ENCODE results near the gene SLIT1. TPM values are rescaled to one million over a fixed set of nuclear protein-coding genes. Genes with fewer than 3 reads are reported as not detected.

The SLIT1 gene
- total and polyA plus RNA-seq, 7 donors: 0.04 to 0.30 (median 0.08) TPM

DNA sequence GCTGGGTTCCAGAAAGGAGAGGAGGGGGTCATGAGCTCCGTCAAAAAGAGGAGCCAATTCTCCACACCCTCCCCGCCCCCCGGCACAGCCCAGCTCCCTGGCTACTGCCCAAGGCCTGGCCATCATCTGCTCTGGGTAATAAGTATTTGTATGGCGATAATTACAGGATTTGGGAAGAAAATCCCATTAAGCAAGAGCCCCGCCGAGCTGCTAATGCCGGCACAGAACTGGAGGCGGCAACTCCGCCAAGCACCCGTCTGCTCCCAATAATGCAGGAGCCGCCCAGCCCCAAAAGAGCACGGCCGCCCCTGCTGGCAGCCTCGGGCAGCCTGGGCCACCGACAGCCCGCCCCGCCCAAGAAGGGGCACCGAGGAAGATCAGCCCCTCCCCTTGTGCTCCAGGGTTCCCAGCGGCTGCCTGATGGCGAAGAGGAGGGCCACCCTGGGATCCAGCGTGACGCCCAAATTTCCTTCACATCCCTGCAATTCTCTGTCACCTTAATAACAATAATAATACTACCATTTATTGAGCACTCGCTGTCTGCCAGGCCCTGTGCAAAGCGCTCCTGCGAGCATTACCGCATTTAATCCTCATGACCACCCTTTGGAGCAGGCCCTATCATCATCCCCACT is 5.9 kb downstream of the SLIT1 start:
- DNase-seq (no peak), ATAC-seq (peak in 2 of 4 donors; percentile 39 to 42)
- 18 to 23% (median 22%) methylated on average over 21 to 26 of the region's 26 CpGs for WGBS, 3 donors
- Histone ChIP-seq H3K9me3 (no peaks in the 10 kb centered on the region), H3K27ac (no peak overlapping the region), H3K36me3 (ENCODE audit: insufficient read depth in 1 of 2, low read depth in 1 of 2) (no peaks in the 10 kb centered on the region), H3K4me1 (no peaks in the 10 kb centered on the region), H3K27me3 (ENCODE audit: insufficient read depth in 3 of 3, low read length in 2 of 3) (peaks cover 0 to 31% (median 3%) of the 10 kb centered on the region in 3 donors), H3K4me3 (no peak overlapping the region)
- intact Hi-C loops (cut with DNase I): no loop called here
- TF ChIP-seq, protein P1, sequence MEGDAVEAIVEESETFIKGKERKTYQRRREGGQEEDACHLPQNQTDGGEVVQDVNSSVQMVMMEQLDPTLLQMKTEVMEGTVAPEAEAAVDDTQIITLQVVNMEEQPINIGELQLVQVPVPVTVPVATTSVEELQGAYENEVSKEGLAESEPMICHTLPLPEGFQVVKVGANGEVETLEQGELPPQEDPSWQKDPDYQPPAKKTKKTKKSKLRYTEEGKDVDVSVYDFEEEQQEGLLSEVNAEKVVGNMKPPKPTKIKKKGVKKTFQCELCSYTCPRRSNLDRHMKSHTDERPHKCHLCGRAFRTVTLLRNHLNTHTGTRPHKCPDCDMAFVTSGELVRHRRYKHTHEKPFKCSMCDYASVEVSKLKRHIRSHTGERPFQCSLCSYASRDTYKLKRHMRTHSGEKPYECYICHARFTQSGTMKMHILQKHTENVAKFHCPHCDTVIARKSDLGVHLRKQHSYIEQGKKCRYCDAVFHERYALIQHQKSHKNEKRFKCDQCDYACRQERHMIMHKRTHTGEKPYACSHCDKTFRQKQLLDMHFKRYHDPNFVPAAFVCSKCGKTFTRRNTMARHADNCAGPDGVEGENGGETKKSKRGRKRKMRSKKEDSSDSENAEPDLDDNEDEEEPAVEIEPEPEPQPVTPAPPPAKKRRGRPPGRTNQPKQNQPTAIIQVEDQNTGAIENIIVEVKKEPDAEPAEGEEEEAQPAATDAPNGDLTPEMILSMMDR (IDR thresholded peaks at IDR 0.05): no peak

DNA sequence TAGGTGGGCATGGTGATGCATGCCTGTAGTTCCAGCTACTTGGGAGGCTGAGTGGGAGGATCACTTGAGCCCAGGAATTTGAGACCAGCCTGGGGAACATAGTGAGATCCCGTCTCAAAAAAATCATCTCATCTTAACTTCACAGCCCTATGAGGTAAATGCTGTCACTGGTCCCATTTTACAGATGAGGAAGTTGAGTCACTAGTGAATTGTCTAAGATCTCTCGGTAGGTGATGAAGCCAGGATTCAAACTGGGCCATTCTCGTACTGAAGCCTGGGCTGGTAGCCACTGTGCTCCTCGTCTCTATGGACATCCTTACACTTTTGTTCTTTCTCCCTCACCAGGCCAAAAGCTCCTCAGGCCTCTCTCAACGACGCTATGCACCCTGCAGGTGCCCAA is 6.4 kb downstream of the SLIT1 start:
- ATAC-seq (no peak), DNase-seq (no peak)
- H3K27me3 ChIP-seq (ENCODE audit: insufficient read depth in 3 of 3, low read length in 2 of 3): peaks cover 0 to 25% (median 0%) of the 10 kb centered on the region in 3 donors
- 30 to 40% (median 32%) methylated on average over 6 of the region's 6 CpGs for WGBS, 3 donors
- no peak overlapping the region for H3K4me3 ChIP-seq
- TF ChIP-seq, protein P1 (IDR thresholded peaks at IDR 0.05): no peak
- no peaks in the 10 kb centered on the region for H3K4me1 ChIP-seq
- no peaks in the 10 kb centered on the region for H3K36me3 ChIP-seq (ENCODE audit: insufficient read depth in 1 of 2, low read depth in 1 of 2)
- no peaks in the 10 kb centered on the region for H3K9me3 ChIP-seq
- intact Hi-C loops (cut with DNase I): no loop called here
- no peak overlapping the region for H3K27ac ChIP-seq

DNA sequence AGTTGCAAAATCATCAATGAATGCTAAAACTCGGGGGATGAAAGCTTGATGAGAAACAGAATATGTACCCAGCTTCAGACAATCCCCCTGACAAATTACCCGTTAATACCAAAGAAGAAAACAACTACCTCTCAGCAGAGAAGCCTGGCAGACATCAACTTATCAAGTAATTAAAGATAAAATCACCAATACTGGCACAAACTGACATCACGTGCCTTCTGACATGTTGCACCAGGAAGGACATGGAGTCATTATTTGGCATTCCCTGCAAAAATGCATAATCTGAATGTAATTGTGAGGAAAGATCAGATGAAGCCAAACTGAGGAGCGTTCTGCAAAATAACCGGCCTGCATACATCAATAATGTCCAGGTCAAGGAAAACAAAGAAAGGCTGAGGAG is 7.7 kb downstream of the SLIT1 start:
- H3K4me3 ChIP-seq: no peak overlapping the region
- H3K36me3 ChIP-seq (ENCODE audit: insufficient read depth in 1 of 2, low read depth in 1 of 2): no peaks in the 10 kb centered on the region
- 52 to 64% (median 52%) methylated on average over 5 of the region's 5 CpGs for WGBS, 3 donors
- peaks cover 0 to 25% (median 0%) of the 10 kb centered on the region in 3 donors for H3K27me3 ChIP-seq (ENCODE audit: insufficient read depth in 3 of 3, low read length in 2 of 3)
- TF ChIP-seq, protein P1 (IDR thresholded peaks at IDR 0.05): no peak
- no peak for ATAC-seq
- DNase-seq: no peak
- no peaks in the 10 kb centered on the region for H3K9me3 ChIP-seq
- no peak overlapping the region for H3K27ac ChIP-seq
- intact Hi-C loops (cut with DNase I): no loop called here
- H3K4me1 ChIP-seq: no peaks in the 10 kb centered on the region

DNA sequence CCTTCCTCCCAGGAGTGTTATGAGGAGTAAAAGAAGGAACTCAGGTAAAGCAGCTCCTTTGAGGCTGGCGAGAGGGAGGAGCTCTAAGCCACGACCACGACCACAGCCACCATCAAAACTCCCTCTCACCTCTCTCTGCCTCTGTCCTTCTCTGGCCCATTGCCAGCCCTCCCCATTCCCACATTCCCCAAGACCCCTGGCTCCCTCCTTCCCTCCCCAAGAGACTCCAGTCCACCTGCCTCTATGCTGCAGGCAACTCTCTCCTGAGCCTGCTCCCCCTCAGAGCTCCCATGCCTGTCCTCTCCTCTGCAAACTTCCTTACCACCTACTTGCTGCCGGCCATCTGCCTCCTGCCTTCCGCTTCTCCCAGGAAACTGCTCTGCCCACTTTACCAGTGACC is 9.5 kb downstream of the SLIT1 start:
- Histone ChIP-seq H3K4me1 (no peaks in the 10 kb centered on the region), H3K9me3 (no peaks in the 10 kb centered on the region), H3K27me3 (ENCODE audit: insufficient read depth in 3 of 3, low read length in 2 of 3) (peaks cover 0 to 25% (median 0%) of the 10 kb centered on the region in 3 donors), H3K36me3 (ENCODE audit: insufficient read depth in 1 of 2, low read depth in 1 of 2) (no peaks in the 10 kb centered on the region), H3K27ac (no peak overlapping the region), H3K4me3 (no peak overlapping the region)
- no peak for ATAC-seq
- DNase-seq: no peak
- 85 to 87% (median 85%) methylated on average over 5 of the region's 5 CpGs for WGBS, 3 donors
- intact Hi-C loops (cut with DNase I): no loop called here
- TF ChIP-seq, protein P1 (IDR thresholded peaks at IDR 0.05): no peak

DNA sequence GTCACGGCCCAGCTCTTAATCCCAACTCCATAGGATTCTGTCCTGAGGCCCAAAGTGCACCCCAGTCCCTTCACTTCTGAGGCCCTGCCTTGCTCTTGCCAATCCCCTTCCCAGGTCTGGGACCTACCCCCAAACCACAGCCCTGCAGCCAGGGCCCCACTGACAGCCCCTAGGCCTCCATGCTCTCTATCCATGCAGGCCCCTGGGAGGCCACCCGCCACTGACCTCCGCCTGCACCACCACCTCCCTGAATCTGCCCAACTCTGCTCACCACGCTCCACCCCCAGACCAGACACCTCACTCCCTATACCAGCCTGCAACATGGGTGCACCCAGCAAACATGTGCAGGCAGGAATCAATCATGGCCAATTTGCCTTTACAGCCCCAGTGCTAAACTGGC is 10.2 kb downstream of the SLIT1 start:
- H3K4me1 ChIP-seq: no peaks in the 10 kb centered on the region
- WGBS, 3 donors: 96 to 97% (median 97%) methylated on average over 4 of the region's 4 CpGs
- H3K27me3 ChIP-seq (ENCODE audit: insufficient read depth in 3 of 3, low read length in 2 of 3): peaks cover 0 to 25% (median 0%) of the 10 kb centered on the region in 3 donors

More for the DNA sequence above, 10.2 kb downstream of the SLIT1 start:
- no peak for DNase-seq
- TF ChIP-seq, protein P1 (IDR thresholded peaks at IDR 0.05): no peak
- Histone ChIP-seq H3K27ac (no peak overlapping the region), H3K4me3 (no peak overlapping the region), H3K9me3 (no peaks in the 10 kb centered on the region), H3K36me3 (ENCODE audit: insufficient read depth in 1 of 2, low read depth in 1 of 2) (no peaks in the 10 kb centered on the region)
- no peak for ATAC-seq
- intact Hi-C loops (cut with DNase I): no loop called here
